Measurements from ENCODE around the gene ATP2C1. TPM values are rescaled to one million over a fixed set of nuclear protein-coding genes. Genes with fewer than 3 reads are reported as not detected.

Gene ATP2C1
- 34.1 TPM for total RNA-seq

- Histone ChIP-seq H3K4me3 (peak within 1 kb of the TSS; percentile 65 to 67), H3K36me3 (no peaks in the 10 kb centered on the region), H3K4me1 (peaks cover 32% of the 10 kb centered on the region), H3K27me3 (no peaks in the 10 kb centered on the region), H3K27ac (peak within 1 kb of the TSS; percentile 95), H3K9me3 (no peaks in the 10 kb centered on the region)
- peak; percentile 82 to 92 for TF ChIP-seq POLR2AphosphoS5 (IDR thresholded peaks at IDR 0.05; ENCODE audit: insufficient read depth in 1 of 2, low read depth in 1 of 2)
- TF ChIP-seq, protein P1, sequence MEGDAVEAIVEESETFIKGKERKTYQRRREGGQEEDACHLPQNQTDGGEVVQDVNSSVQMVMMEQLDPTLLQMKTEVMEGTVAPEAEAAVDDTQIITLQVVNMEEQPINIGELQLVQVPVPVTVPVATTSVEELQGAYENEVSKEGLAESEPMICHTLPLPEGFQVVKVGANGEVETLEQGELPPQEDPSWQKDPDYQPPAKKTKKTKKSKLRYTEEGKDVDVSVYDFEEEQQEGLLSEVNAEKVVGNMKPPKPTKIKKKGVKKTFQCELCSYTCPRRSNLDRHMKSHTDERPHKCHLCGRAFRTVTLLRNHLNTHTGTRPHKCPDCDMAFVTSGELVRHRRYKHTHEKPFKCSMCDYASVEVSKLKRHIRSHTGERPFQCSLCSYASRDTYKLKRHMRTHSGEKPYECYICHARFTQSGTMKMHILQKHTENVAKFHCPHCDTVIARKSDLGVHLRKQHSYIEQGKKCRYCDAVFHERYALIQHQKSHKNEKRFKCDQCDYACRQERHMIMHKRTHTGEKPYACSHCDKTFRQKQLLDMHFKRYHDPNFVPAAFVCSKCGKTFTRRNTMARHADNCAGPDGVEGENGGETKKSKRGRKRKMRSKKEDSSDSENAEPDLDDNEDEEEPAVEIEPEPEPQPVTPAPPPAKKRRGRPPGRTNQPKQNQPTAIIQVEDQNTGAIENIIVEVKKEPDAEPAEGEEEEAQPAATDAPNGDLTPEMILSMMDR (IDR thresholded peaks at IDR 0.05), result no peak
- TF ChIP-seq POLR2A (IDR thresholded peaks at IDR 0.05), result peak; percentile 11 to 85
- intact Hi-C loops (cut with DNase I), result no loop called here
- peak; percentile 95 to 97 for DNase-seq (ENCODE audit: extremely low spot score in 2 of 2)
These were observed at the start of gene ATP2C1 for GRCh38 chr3:130893376-130894129. Gene ATP2C1, plus strand, starts transcription at chr3:130894084. Its CDS starts 686 bp downstream, at chr3:130894770.

DNA sequence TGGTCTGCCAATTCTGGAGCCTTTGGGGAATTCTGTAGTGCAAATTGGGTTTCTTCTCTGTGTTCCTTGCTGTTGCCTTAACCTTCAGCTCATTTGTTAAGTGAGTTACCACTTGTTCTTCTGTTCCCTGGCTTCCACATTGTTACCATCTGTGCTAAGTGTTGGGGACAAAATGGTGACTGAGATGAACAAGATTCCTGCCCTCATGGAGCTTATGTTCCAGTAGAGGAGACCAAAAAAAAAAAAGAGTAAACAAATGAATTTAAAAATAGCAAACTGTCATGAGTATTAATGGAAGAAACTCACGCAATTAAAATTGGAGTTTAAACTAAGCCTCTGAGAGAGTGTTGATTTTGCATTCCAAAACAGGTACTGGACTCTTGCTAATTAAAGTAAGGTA lies 49.4 kb upstream of the ATP2C1 start:
- H3K27me3 ChIP-seq, result no peaks in the 10 kb centered on the region
- no peak overlapping the region for H3K27ac ChIP-seq
- TF ChIP-seq POLR2A (IDR thresholded peaks at IDR 0.05), result no peak
- TF ChIP-seq, protein P1 (IDR thresholded peaks at IDR 0.05), result no peak
- no peak for TF ChIP-seq POLR2AphosphoS5 (IDR thresholded peaks at IDR 0.05; ENCODE audit: insufficient read depth in 1 of 2, low read depth in 1 of 2)
- H3K4me1 ChIP-seq, result peaks cover 5% of the 10 kb centered on the region
- no peak overlapping the region for H3K4me3 ChIP-seq
- H3K36me3 ChIP-seq, result no peaks in the 10 kb centered on the region
- DNase-seq (ENCODE audit: extremely low spot score in 2 of 2), result no peak
- H3K9me3 ChIP-seq, result no peaks in the 10 kb centered on the region
- intact Hi-C loops (cut with DNase I), result no loop called here

GRCh38 chr3:130846181-130846580 lies 47.7 kb upstream of the ATP2C1 start:
- Histone ChIP-seq H3K4me1 (peaks cover 20% of the 10 kb centered on the region), H3K27ac (no peak overlapping the region), H3K36me3 (no peaks in the 10 kb centered on the region), H3K9me3 (no peaks in the 10 kb centered on the region), H3K27me3 (no peaks in the 10 kb centered on the region), H3K4me3 (no peak overlapping the region)
- TF ChIP-seq POLR2A (IDR thresholded peaks at IDR 0.05) (no peak), POLR2AphosphoS5 (IDR thresholded peaks at IDR 0.05; ENCODE audit: insufficient read depth in 1 of 2, low read depth in 1 of 2) (no peak)
- TF ChIP-seq, protein P1 (IDR thresholded peaks at IDR 0.05), result no peak
- no peak for DNase-seq (ENCODE audit: extremely low spot score in 2 of 2)
- intact Hi-C loops (cut with DNase I), result no loop called here

DNA sequence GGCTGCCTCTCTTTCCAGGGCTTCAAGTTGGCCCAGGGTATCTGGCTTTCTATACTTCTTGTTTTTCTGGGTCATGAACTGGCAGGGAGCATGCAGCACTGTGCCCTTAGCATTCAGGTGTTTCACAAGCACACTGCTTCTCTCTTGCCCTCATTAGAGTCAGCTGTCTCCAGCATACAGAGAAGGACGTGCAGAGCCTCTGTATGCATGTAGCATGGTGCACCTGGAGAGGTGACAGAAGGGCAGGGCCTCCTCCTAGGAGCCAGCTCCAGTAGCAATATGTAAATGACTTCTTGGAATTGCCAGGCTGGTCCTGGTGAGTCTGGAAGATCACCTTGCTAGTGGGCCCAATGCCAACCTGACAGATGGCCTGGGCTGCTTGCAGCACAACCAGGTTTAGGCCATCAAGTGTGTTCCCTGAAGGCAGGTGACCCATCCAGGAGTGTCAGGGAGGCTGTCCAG lies 44.8 kb upstream of the ATP2C1 start:
- DNase-seq (ENCODE audit: extremely low spot score in 2 of 2), result no peak
- TF ChIP-seq, protein P1 (IDR thresholded peaks at IDR 0.05), result no peak
- TF ChIP-seq POLR2AphosphoS5 (IDR thresholded peaks at IDR 0.05; ENCODE audit: insufficient read depth in 1 of 2, low read depth in 1 of 2) (no peak), POLR2A (IDR thresholded peaks at IDR 0.05) (no peak)
- Histone ChIP-seq H3K4me3 (no peak overlapping the region), H3K4me1 (peaks cover 23% of the 10 kb centered on the region), H3K27me3 (no peaks in the 10 kb centered on the region), H3K36me3 (no peaks in the 10 kb centered on the region), H3K27ac (no peak overlapping the region), H3K9me3 (no peaks in the 10 kb centered on the region)
- intact Hi-C loops (cut with DNase I), result no loop called here
